ENCODE results near the gene CACNA2D4.
A peak's percentile ranks its signal among the peaks of the same experiment; 100 is the strongest.

CACNA2D4 gene

DNA sequence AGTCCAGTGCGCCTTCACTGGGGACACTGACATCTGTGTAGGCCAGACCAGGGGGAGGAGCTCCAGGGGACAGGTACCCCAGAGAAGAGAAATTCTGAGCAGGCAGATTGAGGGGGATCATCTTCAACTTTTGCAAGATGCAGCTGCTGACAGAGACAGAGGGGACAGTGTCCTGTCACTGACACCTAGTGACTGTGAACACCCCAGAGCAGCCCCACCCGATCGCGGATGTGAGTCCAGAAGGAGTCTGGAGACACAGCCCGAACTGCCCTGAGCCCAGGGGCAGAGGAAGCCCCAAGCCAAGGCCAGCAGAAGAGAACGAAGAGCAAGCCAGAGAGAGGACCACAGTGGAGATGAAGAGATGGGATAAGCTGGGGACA lies 119.8 kb downstream of the CACNA2D4 start:
- FAIRE-seq, result no peak

DNA sequence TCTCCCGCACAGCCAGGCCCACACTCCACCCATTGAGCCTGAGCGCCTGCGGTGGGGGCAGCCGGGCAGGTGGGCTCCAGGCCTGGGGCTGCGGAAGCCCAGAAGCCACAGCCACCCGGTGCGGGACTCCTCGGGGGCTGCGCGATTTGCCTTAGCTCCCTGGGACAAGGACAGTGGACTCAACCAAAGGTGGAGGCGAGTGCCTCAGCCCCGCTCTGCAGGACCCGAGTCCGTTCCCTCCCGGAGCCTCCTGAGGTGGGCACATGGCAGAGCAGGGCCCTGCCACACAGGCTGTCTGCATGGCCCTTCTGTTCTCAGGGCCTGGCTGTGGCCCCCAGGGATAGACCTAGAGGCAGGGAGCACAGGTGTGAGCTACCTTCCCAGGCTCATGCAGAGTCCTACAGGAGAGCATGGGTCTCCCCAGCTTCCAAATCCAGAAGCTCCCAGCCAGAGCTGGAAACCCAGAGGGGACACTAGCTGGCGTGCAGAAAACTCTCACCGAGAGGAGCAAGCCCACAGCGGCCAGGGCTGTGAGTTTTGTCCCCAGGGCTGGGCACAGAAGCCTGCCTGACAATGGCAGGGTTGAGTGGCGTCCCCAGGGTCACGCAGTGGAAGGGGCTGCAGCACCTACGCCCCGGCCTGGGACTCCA lies 120.3 kb downstream of the CACNA2D4 start:
- no peak for FAIRE-seq

DNA sequence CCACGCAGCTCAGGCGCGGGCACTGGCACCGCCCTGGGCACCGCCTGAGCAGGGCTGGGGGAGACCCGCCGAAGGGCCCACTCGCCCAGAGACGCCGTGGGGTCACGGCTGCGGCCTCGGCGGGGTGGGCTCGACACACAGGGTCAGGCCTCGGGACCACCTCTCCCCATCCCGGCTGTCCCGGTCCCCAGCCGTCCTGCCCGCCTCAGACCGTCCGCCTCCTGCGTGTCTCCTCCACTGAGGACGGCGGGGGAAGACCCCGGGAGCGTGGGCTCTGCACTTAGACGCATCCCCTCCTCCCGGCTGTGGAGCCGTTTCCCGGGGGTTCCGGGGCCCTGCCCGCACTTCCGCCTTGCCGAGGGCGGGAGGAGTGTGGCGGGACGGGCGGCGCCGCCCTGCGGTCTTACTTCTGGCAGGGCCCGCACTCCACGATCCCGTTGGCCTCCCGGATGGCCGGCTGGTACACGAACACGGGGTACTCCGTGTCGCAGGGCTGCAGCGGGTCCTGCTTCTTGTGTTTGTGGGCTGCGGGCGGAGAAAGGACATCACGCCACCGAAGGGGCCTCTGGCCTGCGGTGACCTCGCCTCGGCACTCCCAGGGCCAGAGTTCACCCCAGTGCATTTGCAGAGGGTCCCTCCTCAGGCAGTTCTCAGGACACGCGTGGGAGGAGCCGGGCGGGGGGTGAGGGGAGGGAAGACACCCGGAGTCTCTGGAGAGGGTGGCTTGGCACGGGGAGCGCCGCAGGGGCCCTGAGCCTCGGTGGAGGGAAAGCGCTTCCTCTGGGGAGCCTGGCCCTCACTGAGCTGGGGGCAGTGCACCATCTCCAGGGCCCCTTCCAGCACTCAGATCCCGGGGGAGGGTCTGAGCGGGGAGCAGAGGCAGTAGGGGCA lies 121.2 kb downstream of the CACNA2D4 start:
- no peak for FAIRE-seq

DNA sequence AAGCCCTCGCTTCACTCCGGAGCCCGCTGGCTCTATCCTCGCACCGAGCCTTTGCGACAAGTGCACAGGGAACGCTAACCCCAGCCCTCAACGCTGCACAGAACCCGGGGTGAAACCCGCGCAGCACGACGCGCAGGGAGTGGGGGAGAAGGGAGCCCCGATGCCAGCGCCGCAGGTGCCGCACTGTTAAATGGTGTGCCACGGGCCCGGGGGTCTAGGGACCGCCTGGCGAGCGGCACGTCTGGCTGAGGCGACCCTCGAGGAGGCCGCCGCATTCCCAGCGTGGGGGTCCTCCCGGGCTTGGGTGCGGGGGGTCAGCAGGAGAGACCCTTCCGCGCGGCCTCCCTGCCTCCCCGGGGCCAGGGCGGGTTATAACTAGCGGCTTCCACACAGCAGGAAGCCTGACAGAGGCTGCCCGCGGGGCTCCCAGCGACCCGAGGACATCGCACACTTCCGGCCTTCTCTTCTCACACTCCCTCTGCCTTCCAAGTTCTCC lies 121.9 kb downstream of the CACNA2D4 start:
- FAIRE-seq, result no peak

DNA sequence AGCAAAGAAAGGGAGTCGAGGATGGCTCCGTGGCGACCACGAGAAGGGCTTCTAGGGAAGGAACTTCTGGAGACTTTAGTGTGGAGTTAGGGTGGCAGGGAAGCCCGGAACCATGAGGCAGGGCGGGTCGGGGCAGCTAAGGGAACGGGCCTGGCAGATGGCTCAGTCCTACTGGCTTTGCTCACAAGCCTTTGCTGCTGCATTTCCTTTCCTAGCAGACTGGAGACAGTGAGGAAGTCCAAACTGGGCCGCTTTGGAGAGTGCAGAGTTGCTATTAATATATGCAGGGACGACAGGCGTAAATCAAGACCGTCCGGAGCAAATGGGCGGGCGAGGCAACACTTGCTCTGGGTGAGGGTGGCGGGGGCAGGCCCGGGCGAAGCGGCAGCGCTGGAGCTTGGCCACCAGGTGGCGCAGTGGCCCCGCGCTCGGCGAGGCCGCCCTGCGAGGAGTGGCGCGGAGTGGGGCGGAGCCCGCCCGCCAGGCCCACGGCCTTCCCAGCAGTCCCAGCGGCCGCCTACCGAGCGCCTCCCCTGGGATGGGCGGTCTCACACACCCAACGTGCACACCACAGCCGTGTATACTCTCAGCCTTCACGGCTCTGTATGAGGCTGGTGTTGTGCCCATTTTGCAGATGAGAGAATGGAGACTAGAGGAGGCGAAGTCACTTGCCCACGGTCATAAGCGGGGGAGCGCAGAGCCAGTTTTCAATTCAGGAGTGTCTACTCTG lies 122.5 kb downstream of the CACNA2D4 start:
- no peak for FAIRE-seq

DNA sequence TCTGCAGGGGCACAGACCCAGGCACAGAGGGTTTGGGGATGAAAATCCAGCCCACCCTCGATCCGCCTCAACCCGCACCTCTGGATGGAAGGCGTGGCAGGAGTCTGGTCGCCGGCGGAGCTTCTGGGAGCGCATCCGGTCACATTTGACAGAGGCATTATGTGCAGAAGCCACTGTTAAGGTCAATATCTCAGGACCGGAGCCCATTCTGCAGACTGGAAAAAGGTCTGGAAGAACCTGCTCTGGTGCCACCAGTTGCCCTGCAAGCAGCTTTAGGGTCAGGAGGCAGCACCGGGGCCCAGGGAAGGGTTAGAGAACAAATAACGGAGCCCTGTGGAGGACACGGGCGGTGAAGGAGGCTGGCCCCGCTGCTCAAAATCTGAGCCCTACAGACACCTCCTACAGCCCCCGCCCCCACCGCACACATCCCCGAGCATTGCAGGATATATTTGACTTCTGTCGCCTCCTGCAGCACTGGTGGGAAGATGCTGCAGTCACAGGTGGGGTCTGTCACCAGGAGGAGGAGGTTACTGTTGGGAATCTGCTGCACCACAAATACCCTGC lies 123.1 kb downstream of the CACNA2D4 start:
- no peak for FAIRE-seq

DNA sequence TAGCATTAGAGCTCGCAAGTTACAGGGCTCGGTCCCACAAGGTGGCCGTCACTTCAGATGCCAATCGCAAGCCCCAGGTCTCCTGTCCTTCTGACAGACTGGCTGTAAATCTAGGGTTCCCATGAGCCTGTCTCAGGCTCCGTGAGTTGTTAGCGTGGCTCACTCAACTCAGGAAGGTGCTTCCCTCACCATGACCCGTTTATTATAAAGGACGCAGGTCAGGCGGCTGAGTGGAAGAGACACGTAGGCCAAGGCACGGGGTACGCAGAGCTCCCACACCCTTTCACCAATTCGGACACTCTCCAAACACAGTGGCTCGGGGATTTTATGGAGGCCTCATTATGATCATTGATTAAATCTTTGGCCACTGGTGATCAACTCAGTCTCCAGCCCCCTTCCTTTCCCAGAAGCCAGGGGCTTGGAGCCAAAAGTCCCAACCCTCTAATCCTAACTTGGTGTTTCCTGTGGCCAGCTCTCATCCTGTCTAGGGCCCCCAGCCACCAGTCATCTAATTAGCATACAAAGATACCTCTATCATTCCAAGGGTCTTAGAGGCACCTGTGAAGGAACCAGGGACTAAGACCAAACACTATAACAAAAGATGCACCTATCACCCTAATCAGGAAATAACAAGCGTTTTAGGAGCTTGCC lies 123.9 kb downstream of the CACNA2D4 start:
- no peak for FAIRE-seq

DNA sequence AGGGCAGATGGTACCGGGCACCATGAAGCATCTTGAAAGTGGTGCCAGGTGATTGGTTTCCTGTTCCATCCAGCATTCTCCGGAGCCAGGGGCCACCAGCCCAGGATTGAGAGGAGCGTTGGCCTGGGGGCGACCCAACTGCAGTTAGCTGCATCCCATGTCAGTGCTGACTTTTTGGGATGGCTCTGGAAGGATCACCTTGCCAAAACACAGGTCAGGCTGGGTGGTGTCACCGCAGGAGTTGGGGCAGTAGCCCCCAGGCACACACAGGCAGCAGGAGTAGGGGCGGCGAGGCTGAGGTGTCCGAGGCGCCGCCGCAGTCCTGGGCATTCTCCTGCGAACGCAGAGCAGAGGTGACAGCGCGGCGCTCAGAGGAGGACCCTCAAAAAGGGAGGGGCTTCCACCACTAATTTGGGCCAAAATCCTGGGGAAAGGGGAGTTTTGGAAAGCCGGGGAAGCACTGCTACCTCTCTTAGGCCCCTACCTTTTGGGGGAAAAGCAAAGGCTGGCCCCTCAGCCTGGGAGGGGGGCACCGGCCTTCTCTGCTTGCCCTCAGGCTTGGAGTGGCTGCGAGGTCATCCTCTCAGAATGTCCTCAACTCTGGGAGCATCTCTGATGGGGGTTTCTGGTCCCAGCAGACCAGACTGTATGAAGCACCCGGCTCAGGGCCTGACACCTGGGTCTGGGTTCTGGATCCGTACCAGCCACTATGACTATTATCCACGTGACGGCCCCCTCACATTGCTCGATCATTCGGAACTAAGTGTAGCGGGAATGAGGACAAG lies 124.8 kb downstream of the CACNA2D4 start:
- no peak for FAIRE-seq

DNA sequence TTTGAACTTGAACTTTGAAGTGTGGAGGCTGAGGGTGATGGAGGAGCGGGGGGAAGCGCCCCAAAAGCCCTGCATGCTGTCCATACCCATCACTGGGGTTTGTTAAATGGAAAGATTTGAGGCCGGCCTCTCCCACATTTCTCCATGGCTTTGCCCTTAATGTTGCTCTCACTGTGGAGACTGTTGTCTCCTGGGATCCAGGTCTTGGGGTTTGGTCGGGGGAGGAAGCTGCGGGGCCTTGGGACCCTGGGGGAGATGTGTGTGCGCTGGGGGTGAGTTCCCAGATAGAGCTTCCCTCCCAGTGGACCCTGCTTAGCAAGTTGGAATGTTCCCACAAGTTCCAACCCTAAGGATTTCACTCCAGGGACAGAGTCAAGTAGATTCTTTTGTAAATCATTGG lies 126.0 kb downstream of the CACNA2D4 start:
- FAIRE-seq, result no peak

DNA sequence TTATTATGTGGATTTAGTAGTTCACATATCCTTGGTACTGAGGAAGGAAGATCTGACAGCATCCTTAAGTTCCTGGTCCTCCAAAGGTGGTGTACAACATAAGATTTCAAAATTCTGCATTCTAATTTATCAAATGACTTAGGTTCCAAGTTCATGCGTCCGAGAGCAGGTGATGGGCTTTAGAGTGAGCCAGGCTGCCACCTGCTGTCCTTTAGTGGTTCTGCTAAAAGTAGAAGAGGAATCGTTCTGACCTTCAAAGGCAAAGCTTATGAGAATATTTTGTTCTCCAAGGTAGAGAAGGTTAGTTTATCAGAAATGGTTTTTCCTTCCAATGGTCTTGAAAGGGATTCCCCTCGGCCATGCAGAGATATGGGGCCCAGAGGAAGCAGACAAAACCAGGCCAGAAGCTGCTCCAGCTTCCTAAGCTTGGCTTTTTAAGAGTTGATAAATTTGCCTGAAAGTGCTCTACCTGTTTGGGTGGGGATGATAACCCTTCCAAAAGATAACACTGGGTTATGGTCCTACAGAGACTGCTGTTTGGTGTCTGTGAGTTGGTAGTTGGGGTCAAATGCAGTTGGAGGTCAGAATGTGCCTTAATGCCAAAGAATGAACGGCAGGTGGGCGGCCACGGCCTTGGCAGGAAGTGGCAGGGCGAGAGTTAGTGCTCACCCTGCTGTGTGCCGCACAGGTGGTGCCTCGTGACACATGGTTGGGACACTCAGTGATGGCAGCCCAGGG lies 127.2 kb downstream of the CACNA2D4 start:
- FAIRE-seq, result peak; percentile 94

DNA sequence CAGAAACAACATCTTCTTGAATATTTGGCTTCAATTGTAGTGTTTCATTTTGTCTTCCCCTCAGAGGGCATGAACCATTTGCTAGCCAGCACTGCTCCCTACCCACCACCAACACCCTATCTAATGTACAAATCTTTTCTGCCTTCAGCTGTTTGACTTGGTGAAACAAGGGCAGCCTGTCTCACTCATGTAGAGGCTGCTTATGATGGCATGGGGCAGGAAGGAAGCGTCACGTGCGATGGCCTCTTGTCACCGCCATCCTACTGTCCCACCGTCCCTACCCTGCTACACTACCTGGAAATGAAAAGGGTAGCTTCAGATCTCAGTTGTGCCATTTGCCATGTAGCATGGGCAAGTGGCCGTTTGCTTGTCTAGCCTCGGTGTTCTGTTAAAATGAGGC lies 128.0 kb downstream of the CACNA2D4 start:
- no peak for FAIRE-seq

DNA sequence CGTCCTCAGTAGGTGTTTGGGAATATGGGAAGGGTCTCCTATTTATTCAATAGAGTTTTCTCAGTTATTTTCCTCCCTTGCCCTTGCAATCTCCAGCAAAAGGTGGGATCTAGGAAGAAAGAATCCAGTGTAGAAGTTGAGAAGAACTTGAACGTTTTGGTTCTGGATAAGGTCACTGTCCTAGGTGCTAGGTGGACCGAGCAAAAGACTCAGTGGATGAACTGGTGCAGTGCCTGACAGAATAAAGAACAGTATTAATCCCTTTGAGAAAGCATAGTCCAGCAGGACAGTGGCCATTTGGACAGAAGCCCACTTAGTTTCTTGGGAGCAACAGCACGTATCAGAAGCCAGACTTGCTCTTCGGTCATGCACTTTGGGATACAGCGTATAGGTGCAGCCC lies 130.7 kb downstream of the CACNA2D4 start:
- FAIRE-seq, result no peak

DNA sequence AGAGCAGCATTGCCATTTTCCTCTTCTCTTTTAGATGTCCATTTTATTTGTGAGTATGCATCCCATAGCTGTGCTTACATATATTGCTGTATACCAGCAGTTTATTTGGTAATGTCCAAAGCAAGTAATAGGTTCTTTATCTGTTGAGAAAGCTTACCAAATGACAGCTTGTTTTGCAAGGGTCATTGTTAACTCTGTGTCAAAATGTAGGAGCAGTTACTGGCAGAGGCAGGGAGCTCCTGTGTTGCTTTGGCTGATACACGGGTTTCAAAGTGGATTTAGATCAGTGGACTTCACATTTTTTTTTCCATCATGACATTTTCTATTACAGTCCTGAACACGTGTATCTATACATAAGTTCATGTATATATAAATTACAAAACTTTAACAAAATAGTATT lies 136.2 kb downstream of the CACNA2D4 start:
- FAIRE-seq, result no peak

DNA sequence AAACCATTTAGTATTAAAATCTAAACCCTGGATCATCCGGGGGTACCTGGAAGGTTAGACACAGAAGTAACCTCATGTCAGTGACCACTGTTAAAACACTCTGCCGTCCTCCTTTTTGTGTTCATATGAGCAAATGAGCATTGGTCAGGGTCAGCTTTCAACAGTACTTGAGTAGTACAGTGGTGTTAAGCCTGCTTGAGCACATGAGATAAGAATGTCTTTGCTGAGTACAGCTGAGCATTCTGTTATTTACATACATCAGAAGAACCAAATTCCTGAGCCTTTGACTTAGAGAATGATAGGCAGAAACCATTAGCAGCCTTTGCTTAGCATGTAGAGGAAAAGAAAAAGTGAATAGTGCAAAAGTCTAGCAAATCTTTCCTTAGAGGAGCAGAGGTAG lies 136.7 kb downstream of the CACNA2D4 start:
- FAIRE-seq, result no peak

DNA sequence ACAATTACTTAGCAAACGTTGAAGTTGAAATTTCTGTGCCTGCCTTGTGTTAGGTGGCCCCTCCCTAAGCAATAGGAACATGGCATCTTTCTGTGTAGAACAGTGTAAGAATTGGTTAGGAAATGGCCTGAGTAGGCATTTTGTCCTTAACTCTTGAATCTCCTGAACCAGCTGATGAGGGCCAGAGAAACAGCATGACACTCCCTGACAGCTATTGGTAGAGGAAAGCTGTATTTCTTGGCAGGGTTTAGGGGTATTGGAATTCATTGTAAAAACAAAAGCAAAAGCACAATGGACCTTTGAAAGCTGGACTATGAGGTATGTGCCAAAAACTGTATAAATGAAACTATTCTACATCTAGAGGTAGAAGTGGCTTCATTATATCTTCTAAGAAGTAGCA lies 138.7 kb downstream of the CACNA2D4 start:
- no peak for FAIRE-seq

DNA sequence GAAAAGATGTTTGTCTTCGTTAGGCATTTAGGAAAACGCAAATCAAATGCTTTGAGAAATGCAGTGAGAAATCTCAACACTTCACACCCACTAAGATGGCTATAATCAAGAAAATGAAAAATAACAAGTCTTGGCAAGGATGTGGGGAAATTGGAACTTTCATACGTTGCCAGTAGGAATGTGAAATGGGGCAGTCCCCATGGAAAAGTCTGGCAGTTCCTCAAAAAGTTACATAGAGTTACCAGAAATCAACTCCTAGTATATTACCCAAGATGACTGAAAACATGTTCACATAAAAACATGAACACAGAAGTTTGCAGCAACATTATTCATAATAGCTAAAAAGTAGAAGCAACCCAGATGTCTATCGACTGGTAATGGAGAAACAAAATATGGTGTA lies 139.5 kb downstream of the CACNA2D4 start:
- FAIRE-seq, result no peak

DNA sequence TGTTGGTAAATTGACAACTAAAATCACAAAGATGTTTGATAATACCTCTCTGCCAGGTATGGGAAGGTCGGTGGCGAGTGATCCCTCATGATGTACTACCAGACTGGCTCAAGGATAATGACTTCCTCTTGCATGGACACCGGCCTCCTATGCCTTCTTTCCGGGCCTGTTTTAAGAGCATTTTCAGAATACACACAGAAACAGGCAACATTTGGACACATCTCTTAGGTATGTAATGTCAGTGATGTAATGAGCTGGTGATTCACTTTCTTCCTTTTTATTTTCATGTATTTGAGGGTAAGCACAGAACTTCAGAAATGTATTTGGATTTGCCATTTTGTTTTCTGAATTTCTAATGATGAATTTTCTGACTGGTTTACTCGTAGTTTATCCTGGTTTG lies 140.7 kb downstream of the CACNA2D4 start:
- no peak for FAIRE-seq

DNA sequence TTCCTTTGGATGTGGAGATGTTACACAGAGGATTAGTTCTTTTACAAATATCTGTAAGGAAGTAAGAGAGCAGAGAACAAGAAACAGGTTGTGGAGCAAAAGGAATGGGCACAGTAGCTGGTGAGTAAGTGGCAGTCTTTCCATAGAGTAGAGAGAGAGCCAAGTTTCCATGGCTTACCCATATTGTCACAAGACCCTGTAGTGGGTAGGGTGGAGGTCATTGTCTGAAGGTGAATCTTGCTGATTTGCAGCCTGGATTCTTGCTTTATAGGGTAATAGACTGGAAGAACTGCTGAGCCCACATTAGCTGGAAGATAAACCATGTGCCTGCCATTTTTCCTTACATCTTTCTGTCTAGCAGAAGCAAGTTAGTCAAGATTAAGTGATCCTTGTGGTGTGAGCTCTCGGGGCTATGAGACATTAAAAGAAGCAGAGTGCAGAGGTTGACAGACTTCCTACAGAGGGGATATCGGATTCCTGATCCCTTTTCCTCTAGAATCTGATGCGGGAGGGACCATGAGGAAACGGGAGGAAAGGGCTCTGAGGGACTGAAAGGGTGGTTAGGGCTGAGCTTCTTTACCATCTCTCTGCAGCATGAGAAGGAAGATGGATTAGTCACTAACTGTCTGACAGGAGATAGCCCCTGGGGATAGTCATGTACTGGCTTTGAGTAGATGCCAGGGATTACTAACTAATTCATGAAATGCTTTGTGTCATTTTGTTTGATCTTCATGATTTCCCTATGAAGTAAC lies 142.1 kb downstream of the CACNA2D4 start:
- FAIRE-seq, result no peak

DNA sequence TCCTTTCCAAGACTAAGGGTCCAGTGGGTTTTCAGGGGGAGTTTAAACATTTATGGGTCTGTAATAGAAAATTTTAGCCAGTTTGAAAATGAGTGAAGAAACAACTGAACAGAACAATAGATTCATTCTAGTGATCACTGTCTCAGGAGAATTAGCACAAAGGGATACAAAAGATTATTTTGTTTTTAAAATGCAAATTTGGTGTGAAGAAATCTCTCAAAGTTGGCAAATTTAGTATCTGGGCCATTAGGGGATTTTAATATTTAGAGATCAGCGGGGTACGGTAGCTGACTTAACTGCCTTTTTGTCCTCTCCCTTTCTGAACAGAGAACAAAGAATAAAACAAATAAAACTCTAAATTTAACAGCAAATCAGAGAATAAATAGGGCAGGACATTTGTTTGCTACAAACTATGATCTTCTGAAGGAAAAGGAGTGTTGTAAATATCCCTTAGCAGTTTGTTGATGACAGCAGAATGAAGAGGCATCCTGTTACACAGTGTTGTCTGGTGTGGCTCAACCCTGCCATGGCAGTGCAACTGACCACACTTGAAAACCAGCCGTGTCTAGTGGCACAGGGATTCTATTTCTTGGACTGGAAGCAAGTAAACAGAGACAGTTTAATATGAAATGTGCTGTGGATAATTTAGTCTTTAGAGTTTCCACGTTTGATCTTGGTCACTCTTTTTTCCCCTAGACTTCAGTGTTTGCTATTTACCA lies 144.4 kb downstream of the CACNA2D4 start:
- no peak for FAIRE-seq

Measured in endometrium (tissue), 2 donors.